Measurements from ENCODE around the gene ZBTB7C. TPM values are rescaled to one million over a fixed set of nuclear protein-coding genes. Genes with fewer than 3 reads are reported as not detected.

ZBTB7C gene
- total and polyA plus RNA-seq, 2 of the 8 experiments (the other 6 are each of a cell fraction or from before 2014, with no cell fraction given), result 0.15 to 0.45 TPM

DNA sequence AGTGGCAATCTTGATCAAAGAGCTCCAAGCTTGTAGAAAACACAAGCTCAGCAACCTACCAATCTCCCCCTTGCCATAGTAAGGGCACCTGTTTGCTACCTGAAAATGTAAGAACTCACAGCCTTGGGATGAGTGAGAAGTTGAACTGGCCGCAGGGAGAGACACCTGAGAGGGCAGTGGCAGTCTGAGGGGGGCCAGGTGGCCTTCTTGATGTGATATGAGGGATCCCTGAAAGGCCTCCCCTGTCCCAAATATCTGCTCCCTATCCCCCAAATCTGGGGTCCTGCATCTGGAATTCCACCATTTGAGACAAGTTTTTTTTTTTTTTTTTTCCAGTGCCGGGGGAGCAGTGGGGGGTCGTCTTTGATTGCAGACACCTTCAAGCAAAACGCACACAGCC, 248.6 kb downstream of the ZBTB7C start (continued):
- TF ChIP-seq, protein P1, sequence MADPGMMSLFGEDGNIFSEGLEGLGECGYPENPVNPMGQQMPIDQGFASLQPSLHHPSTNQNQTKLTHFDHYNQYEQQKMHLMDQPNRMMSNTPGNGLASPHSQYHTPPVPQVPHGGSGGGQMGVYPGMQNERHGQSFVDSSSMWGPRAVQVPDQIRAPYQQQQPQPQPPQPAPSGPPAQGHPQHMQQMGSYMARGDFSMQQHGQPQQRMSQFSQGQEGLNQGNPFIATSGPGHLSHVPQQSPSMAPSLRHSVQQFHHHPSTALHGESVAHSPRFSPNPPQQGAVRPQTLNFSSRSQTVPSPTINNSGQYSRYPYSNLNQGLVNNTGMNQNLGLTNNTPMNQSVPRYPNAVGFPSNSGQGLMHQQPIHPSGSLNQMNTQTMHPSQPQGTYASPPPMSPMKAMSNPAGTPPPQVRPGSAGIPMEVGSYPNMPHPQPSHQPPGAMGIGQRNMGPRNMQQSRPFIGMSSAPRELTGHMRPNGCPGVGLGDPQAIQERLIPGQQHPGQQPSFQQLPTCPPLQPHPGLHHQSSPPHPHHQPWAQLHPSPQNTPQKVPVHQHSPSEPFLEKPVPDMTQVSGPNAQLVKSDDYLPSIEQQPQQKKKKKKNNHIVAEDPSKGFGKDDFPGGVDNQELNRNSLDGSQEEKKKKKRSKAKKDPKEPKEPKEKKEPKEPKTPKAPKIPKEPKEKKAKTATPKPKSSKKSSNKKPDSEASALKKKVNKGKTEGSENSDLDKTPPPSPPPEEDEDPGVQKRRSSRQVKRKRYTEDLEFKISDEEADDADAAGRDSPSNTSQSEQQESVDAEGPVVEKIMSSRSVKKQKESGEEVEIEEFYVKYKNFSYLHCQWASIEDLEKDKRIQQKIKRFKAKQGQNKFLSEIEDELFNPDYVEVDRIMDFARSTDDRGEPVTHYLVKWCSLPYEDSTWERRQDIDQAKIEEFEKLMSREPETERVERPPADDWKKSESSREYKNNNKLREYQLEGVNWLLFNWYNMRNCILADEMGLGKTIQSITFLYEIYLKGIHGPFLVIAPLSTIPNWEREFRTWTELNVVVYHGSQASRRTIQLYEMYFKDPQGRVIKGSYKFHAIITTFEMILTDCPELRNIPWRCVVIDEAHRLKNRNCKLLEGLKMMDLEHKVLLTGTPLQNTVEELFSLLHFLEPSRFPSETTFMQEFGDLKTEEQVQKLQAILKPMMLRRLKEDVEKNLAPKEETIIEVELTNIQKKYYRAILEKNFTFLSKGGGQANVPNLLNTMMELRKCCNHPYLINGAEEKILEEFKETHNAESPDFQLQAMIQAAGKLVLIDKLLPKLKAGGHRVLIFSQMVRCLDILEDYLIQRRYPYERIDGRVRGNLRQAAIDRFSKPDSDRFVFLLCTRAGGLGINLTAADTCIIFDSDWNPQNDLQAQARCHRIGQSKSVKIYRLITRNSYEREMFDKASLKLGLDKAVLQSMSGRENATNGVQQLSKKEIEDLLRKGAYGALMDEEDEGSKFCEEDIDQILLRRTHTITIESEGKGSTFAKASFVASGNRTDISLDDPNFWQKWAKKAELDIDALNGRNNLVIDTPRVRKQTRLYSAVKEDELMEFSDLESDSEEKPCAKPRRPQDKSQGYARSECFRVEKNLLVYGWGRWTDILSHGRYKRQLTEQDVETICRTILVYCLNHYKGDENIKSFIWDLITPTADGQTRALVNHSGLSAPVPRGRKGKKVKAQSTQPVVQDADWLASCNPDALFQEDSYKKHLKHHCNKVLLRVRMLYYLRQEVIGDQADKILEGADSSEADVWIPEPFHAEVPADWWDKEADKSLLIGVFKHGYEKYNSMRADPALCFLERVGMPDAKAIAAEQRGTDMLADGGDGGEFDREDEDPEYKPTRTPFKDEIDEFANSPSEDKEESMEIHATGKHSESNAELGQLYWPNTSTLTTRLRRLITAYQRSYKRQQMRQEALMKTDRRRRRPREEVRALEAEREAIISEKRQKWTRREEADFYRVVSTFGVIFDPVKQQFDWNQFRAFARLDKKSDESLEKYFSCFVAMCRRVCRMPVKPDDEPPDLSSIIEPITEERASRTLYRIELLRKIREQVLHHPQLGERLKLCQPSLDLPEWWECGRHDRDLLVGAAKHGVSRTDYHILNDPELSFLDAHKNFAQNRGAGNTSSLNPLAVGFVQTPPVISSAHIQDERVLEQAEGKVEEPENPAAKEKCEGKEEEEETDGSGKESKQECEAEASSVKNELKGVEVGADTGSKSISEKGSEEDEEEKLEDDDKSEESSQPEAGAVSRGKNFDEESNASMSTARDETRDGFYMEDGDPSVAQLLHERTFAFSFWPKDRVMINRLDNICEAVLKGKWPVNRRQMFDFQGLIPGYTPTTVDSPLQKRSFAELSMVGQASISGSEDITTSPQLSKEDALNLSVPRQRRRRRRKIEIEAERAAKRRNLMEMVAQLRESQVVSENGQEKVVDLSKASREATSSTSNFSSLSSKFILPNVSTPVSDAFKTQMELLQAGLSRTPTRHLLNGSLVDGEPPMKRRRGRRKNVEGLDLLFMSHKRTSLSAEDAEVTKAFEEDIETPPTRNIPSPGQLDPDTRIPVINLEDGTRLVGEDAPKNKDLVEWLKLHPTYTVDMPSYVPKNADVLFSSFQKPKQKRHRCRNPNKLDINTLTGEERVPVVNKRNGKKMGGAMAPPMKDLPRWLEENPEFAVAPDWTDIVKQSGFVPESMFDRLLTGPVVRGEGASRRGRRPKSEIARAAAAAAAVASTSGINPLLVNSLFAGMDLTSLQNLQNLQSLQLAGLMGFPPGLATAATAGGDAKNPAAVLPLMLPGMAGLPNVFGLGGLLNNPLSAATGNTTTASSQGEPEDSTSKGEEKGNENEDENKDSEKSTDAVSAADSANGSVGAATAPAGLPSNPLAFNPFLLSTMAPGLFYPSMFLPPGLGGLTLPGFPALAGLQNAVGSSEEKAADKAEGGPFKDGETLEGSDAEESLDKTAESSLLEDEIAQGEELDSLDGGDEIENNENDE (IDR thresholded peaks at IDR 0.05; ENCODE audit: insufficient replicate concordance, low read length), result no peak
- TF ChIP-seq NRF1 (IDR thresholded peaks at IDR 0.05; ENCODE audit: low read depth, low read length) (no peak), FOSL1 (IDR thresholded peaks at IDR 0.05; ENCODE audit: insufficient read depth, low read depth, low read length) (no peak), CTBP2 (IDR thresholded peaks at IDR 0.05; ENCODE audit: borderline replicate concordance, insufficient read depth, insufficient read length, low read length) (no peak), KDM4A (IDR thresholded peaks at IDR 0.05; ENCODE audit: low read depth, low read length, severe bottlenecking) (no peak)
- TF ChIP-seq, protein P2, sequence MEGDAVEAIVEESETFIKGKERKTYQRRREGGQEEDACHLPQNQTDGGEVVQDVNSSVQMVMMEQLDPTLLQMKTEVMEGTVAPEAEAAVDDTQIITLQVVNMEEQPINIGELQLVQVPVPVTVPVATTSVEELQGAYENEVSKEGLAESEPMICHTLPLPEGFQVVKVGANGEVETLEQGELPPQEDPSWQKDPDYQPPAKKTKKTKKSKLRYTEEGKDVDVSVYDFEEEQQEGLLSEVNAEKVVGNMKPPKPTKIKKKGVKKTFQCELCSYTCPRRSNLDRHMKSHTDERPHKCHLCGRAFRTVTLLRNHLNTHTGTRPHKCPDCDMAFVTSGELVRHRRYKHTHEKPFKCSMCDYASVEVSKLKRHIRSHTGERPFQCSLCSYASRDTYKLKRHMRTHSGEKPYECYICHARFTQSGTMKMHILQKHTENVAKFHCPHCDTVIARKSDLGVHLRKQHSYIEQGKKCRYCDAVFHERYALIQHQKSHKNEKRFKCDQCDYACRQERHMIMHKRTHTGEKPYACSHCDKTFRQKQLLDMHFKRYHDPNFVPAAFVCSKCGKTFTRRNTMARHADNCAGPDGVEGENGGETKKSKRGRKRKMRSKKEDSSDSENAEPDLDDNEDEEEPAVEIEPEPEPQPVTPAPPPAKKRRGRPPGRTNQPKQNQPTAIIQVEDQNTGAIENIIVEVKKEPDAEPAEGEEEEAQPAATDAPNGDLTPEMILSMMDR (IDR thresholded peaks at IDR 0.05; ENCODE audit: control extremely low read depth in 1 of 3, insufficient read depth in 1 of 3, low read depth in 1 of 3, low read length in 3 of 3), result no peak
- TF ChIP-seq, protein P3, sequence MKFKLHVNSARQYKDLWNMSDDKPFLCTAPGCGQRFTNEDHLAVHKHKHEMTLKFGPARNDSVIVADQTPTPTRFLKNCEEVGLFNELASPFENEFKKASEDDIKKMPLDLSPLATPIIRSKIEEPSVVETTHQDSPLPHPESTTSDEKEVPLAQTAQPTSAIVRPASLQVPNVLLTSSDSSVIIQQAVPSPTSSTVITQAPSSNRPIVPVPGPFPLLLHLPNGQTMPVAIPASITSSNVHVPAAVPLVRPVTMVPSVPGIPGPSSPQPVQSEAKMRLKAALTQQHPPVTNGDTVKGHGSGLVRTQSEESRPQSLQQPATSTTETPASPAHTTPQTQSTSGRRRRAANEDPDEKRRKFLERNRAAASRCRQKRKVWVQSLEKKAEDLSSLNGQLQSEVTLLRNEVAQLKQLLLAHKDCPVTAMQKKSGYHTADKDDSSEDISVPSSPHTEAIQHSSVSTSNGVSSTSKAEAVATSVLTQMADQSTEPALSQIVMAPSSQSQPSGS (IDR thresholded peaks at IDR 0.05; ENCODE audit: low read length), result no peak
